H1 (cell line): ENCODE data around the gene KDM6B. TPM values are rescaled to one million over a fixed set of nuclear protein-coding genes. Genes with fewer than 3 reads are reported as not detected.

Source experiments
- CTCF ChIA-PET: fragments of 300-600 bp; sonication (Branson Sonifier 250); formaldehyde crosslinking; loops from one replicate; lab custom pipeline; 2021; ENCODE audit not compliant: partially characterized antibody; lab: Charles Lee
- POLR2A ChIA-PET: fragments of 300-600 bp; sonication (Branson Sonifier 250); formaldehyde crosslinking; loops from one replicate; lab custom pipeline; 2021; ENCODE audit warnings: inconsistent platforms; ENCODE audit not compliant: partially characterized antibody; lab: Charles Lee
- DNase-seq, 2 experiments: peaks; one replicate each; pipeline versions ENCODE4 v3.0.0 to v3.0.0-alpha.2; 2010 to 2022; ENCODE audit warnings: low spot score in 2 of 2, low read depth in 1 of 2, mixed read lengths in 1 of 2
- FAIRE-seq: peaks from 2 replicates; lab custom pipeline; 2011; peaks lifted over from hg19 to GRCh38; lab: Jason Lieb, UNC
- H2AFZ ChIP-seq: 2 replicates; pipeline ENCODE4 v1.8.1; 2012; ENCODE audit warnings: low read length, inconsistent platforms
- H2AK5ac ChIP-seq: 2 replicates; pipeline ENCODE4 v1.6.1; 2013; ENCODE audit warnings: low read depth, low read length
- H2BK120ac ChIP-seq: replicated peaks from 2 replicates; pipeline ENCODE3; 2013; ENCODE audit warnings: low read depth, low read length, inconsistent platforms
- H2BK12ac ChIP-seq: 2 replicates; pipeline ENCODE4 v1.6.1; 2013; ENCODE audit warnings: low read depth, low read length
- H2BK15ac ChIP-seq: 2 replicates; pipeline ENCODE4 v1.6.1; 2013; ENCODE audit warnings: low read length
- H2BK20ac ChIP-seq: 2 replicates; pipeline ENCODE4 v1.6.1; 2013; ENCODE audit warnings: low read length
- H2BK5ac ChIP-seq: 2 replicates; pipeline ENCODE4 v1.6.1; 2013; ENCODE audit warnings: low read depth, low read length
- H3K14ac ChIP-seq: 2 replicates; pipeline ENCODE4 v1.6.1; 2013; ENCODE audit warnings: inconsistent platforms; ENCODE audit not compliant: insufficient read length
- H3K18ac ChIP-seq: 2 replicates; pipeline ENCODE4 v1.6.1; 2013; ENCODE audit warnings: low read length; ENCODE audit errors: extremely low read depth
- H3K23ac ChIP-seq: 2 replicates; pipeline ENCODE4 v1.6.1; 2013; ENCODE audit warnings: inconsistent platforms; ENCODE audit not compliant: insufficient read length
- H3K23me2 ChIP-seq: 2 replicates; pipeline ENCODE4 v1.6.1; 2013; ENCODE audit warnings: low read depth, low read length
- H3K27ac ChIP-seq: 2 replicates; pipeline ENCODE4 v1.6.1; 2011; ENCODE audit warnings: low read depth, low read length, inconsistent platforms
- H3K27me3 ChIP-seq, 4 experiments: replicated peaks in 1 of 4; 1 replicate in 1 of 4; 2 replicates in 3 of 4; pipeline versions ENCODE4 v1.6.1 to v1.8.1; 2011 to 2013; ENCODE audit warnings: low read length in 3 of 4, mild to moderate bottlenecking in 3 of 4, inconsistent platforms in 2 of 4, mixed read lengths in 2 of 4, moderate library complexity in 1 of 4; ENCODE audit not compliant: control insufficient read depth in 3 of 4, insufficient read depth in 3 of 4; ENCODE audit errors: extremely low read depth in 1 of 4
- H3K36me3 ChIP-seq, 4 experiments: 2 replicates each; pipeline versions ENCODE4 v1.6.1 to v1.8.1; 2011 to 2013; ENCODE audit warnings: mild to moderate bottlenecking in 4 of 4, low read length in 3 of 4, moderate library complexity in 2 of 4, control low read depth in 1 of 4, inconsistent platforms in 1 of 4; ENCODE audit not compliant: insufficient read depth in 4 of 4, control insufficient read depth in 2 of 4
- H3K4ac ChIP-seq: replicated peaks from 2 replicates; pipeline ENCODE3; 2013; ENCODE audit warnings: low read length, low read depth, mixed read lengths, inconsistent platforms; ENCODE audit not compliant: insufficient read length
- H3K4me1 ChIP-seq, 4 experiments: replicated peaks in 1 of 4; 1 replicate in 1 of 4; 2 replicates in 3 of 4; pipeline versions ENCODE4 v1.6.1 to v1.8.1; 2011 to 2013; ENCODE audit warnings: low read length in 3 of 4, inconsistent platforms in 2 of 4, mixed read lengths in 1 of 4; ENCODE audit not compliant: insufficient read depth in 4 of 4, control insufficient read depth in 3 of 4
- H3K4me2 ChIP-seq, 2 experiments: 2 replicates each; pipeline versions ENCODE4 v1.6.1 to v1.8.1; 2011 to 2013; ENCODE audit warnings: low read depth in 2 of 2, low read length in 2 of 2, control low read depth in 1 of 2, inconsistent platforms in 1 of 2, mild to moderate bottlenecking in 1 of 2; ENCODE audit not compliant: insufficient read depth in 1 of 2
- H3K4me3 ChIP-seq, 4 experiments: fragments of 200-600, 300-600 bp in 1 of 4; sonication (generic), shearing (Covaris generic), sonication (Bioruptor Twin) in 1 of 4; 2 replicates each; pipeline versions ENCODE4 v1.5.1 to v1.8.1; 2011 to 2016; ENCODE audit warnings: low read length in 4 of 4, low read depth in 3 of 4, control low read depth in 2 of 4, inconsistent platforms in 2 of 4, mild to moderate bottlenecking in 2 of 4, mixed read lengths in 1 of 4, moderate library complexity in 1 of 4; ENCODE audit not compliant: insufficient read depth in 2 of 4; ENCODE audit errors: extremely low read depth in 1 of 4
- H3K56ac ChIP-seq: replicated peaks from 2 replicates; pipeline ENCODE3; 2013; ENCODE audit warnings: low read depth, mild to moderate bottlenecking, mixed read lengths, low read length, inconsistent platforms; ENCODE audit not compliant: insufficient read length
- H3K79me1 ChIP-seq: 2 replicates; pipeline ENCODE4 v1.6.1; 2013; ENCODE audit warnings: low read depth, low read length, control low read depth
- H3K79me2 ChIP-seq, 2 experiments: 2 replicates each; pipeline versions ENCODE4 v1.6.1 to v1.8.1; 2012 to 2013; ENCODE audit warnings: low read length in 2 of 2, mild to moderate bottlenecking in 2 of 2, inconsistent platforms in 1 of 2; ENCODE audit not compliant: insufficient read depth in 2 of 2, control insufficient read depth in 1 of 2
- H3K9ac ChIP-seq, 4 experiments: replicated peaks in 1 of 4; 1 replicate in 1 of 4; 2 replicates in 3 of 4; pipeline versions ENCODE4 v1.6.1 to v1.8.1; 2011 to 2013; ENCODE audit warnings: low read depth in 3 of 4, low read length in 3 of 4, control low read depth in 2 of 4, mild to moderate bottlenecking in 2 of 4, moderate library complexity in 2 of 4, inconsistent platforms in 1 of 4; ENCODE audit errors: extremely low read depth in 1 of 4
- H3K9me3 ChIP-seq, 2 experiments: 2 replicates each; pipeline versions ENCODE4 v1.6.1 to v1.8.1; 2012 to 2013; ENCODE audit warnings: mild to moderate bottlenecking in 2 of 2, moderate library complexity in 2 of 2, control low read depth in 1 of 2, inconsistent platforms in 1 of 2, low read depth in 1 of 2, low read length in 1 of 2, mixed read lengths in 1 of 2; ENCODE audit not compliant: insufficient read depth in 2 of 2
- H4K20me1 ChIP-seq, 2 experiments: replicated peaks in 1 of 2; 2 replicates each; pipeline versions ENCODE3 to v1.8.1; 2011 to 2013; ENCODE audit warnings: inconsistent platforms in 2 of 2, low read length in 2 of 2, mild to moderate bottlenecking in 1 of 2; ENCODE audit not compliant: insufficient read depth in 2 of 2, control insufficient read depth in 1 of 2
- H4K5ac ChIP-seq: 2 replicates; pipeline ENCODE4 v1.6.1; 2013; ENCODE audit warnings: low read length, low read depth, mixed read lengths, inconsistent platforms; ENCODE audit not compliant: insufficient read length
- H4K8ac ChIP-seq: 2 replicates; pipeline ENCODE4 v1.8.0; 2013; ENCODE audit warnings: mild to moderate bottlenecking, moderate library complexity, low read length, inconsistent platforms; ENCODE audit not compliant: insufficient read depth; ENCODE audit errors: extremely low read depth
- H4K91ac ChIP-seq: replicated peaks from 2 replicates; pipeline ENCODE3; 2013; ENCODE audit warnings: low read length, mixed read lengths, inconsistent platforms; ENCODE audit not compliant: insufficient read length
- KDM1A ChIP-seq: fragments of 200-600, 300-600 bp; sonication (generic); IDR thresholded peaks from 2 replicates; pipeline ENCODE4 v1.7.1; 2016; ENCODE audit warnings: mild to moderate bottlenecking, low read length, borderline replicate concordance
- KDM5A ChIP-seq: fragments of 200-600 bp; IDR thresholded peaks from 2 replicates; pipeline ENCODE4 v1.7.1; 2012; ENCODE audit warnings: mild to moderate bottlenecking, low read length, inconsistent platforms, mixed read lengths
- NANOG ChIP-seq: IDR thresholded peaks from 2 replicates; pipeline ENCODE4 v1.6.1; 2011; ENCODE audit warnings: low read length, low read depth, mild to moderate bottlenecking, inconsistent platforms; ENCODE audit not compliant: insufficient read depth, poor library complexity, severe bottlenecking
- RAD21 ChIP-seq, 2 experiments: IDR thresholded peaks in 1 of 2; conservative IDR thresholded peaks in 1 of 2; 2 replicates each; pipeline ENCODE4 v1.6.1; 2011; ENCODE audit warnings: low read depth in 2 of 2, low read length in 2 of 2, improper control_type of control experiment in 1 of 2, inconsistent platforms in 1 of 2, mild to moderate bottlenecking in 1 of 2, moderate library complexity in 1 of 2
- YY1 ChIP-seq: IDR thresholded peaks from 2 replicates; pipeline ENCODE4 v1.6.1; 2011; ENCODE audit warnings: low read depth, mild to moderate bottlenecking, low read length
- WGBS, 2 experiments: shearing (Covaris generic) in 1 of 2; methylation state at CpG; one replicate each; pipeline versions ENCODE4 v1.1.6 to v1.1.7; 2013 to 2015; ENCODE audit warnings: low lambda C conversion rate in 2 of 2, mixed read lengths in 2 of 2, inconsistent platforms in 1 of 2, low coverage in 1 of 2, missing lambda C conversion rate in 1 of 2; ENCODE audit not compliant: insufficient replicate concordance in 2 of 2, insufficient coverage in 1 of 2, insufficient read length in 1 of 2; ENCODE audit errors: extremely low coverage in 1 of 2, missing lambda C conversion rate in 1 of 2; 5-methylcytosine and 5-hydroxymethylcytosine counted together
- polyA plus RNA-seq, 7 experiments: library from polyadenylated mRNA; depleted of rRNA in 3 of 7; stranded (reverse) in 5 of 7; unstranded in 2 of 7; fragments of >200 nt in 5 of 7; fragments of 200-250 nt in 2 of 7; gene quantifications; 1 replicate in 5 of 7; 2 replicates in 1 of 7; 4 replicates in 1 of 7; pipeline versions ENCODE4 v1.2.1 to v1.2.3, GENCODE V29; 2011 to 2013; ENCODE audit warnings: missing spikeins in 2 of 7, mixed read lengths in 2 of 7
- total RNA-seq: library from RNA; stranded (reverse); fragmentation: NEBNext Ultra II Directional; extraction: Animal tissue kit (Norgen Biotek cat#: 25700); gene quantifications from 2 replicates; pipeline ENCODE4 v1.2.1, GENCODE V29; 2021
- TF ChIP-seq, protein P1 (sequence below): IDR thresholded peaks from 2 replicates; pipeline ENCODE4 v1.6.1; 2012; ENCODE audit warnings: inconsistent platforms
- TF ChIP-seq, protein P2 (sequence below): IDR thresholded peaks from 2 replicates; pipeline ENCODE4 v1.6.1; 2012; ENCODE audit warnings: low read length, inconsistent platforms

KDM6B gene
- total and polyA plus RNA-seq, 2 of the 8 experiments (the other 6 are each of a cell fraction or from before 2014, with no cell fraction given): 0.48 to 3.7 TPM

DNA sequence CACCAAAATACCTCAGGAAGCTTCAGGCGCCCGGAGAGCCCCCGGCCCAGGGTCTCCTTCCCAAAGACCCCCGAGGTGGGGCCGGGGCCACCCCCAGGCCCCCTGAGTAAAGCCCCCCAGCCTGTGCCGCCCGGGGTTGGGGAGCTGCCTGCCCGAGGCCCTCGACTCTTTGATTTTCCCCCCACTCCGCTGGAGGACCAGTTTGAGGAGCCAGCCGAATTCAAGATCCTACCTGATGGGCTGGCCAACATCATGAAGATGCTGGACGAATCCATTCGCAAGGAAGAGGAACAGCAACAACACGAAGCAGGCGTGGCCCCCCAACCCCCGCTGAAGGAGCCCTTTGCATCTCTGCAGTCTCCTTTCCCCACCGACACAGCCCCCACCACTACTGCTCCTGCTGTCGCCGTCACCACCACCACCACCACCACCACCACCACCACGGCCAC lies 14.1 kb downstream of the KDM6B start:
- H3K14ac ChIP-seq: no peak overlapping the region
- POLR2A ChIA-PET: interaction anchor here (0.7 to 1.4 kb wide), 2 partner anchors 9 to 11 kb away, joined by 4 to 6 read pairs; partner anchors contain the start of genes CYB5D1 and NAA38
- H4K91ac ChIP-seq: no peak overlapping the region
- no peak overlapping the region for H2AK5ac ChIP-seq
- no peak overlapping the region for H4K5ac ChIP-seq
- H3K4me2 ChIP-seq: no peak overlapping the region
- no peaks in the 10 kb centered on the region for H3K79me2 ChIP-seq
- no peak for FAIRE-seq
- no peak overlapping the region for H2AFZ ChIP-seq
- no peak overlapping the region for H3K18ac ChIP-seq
- no peak overlapping the region for H3K9ac ChIP-seq
- H2BK5ac ChIP-seq: no peak overlapping the region
- no peak overlapping the region for H3K4me3 ChIP-seq
- H3K56ac ChIP-seq: no peak overlapping the region
- H3K9me3 ChIP-seq: no peaks in the 10 kb centered on the region
- H4K8ac ChIP-seq: no peak overlapping the region
- peaks cover 0 to 4% (median 0%) of the 10 kb centered on the region in 4 experiments; a peak in 3 of 8 replicates for H3K36me3 ChIP-seq
- CTCF ChIA-PET: interaction anchor here (0.6 to 4.9 kb wide), 2 partner anchors 13 to 151 kb away, joined by 3 to 44 read pairs; partner anchors contain the start of gene KDM6B
- H3K27me3 ChIP-seq: peaks cover 13 to 25% (median 24%) of the 10 kb centered on the region in 4 experiments
- H2BK20ac ChIP-seq: no peak overlapping the region
- H3K4ac ChIP-seq: no peak overlapping the region
- H2BK120ac ChIP-seq: no peak overlapping the region
- 94% methylated on average over 7 of the region's 20 CpGs; no CpG with 5 or more reads in 1 of the 2 experiments for WGBS, 2 experiments
- no peak for DNase-seq
- H3K4me1 ChIP-seq: peaks cover 0 to 28% (median 17%) of the 10 kb centered on the region in 4 experiments; a peak in 6 of 7 replicates
- H2BK15ac ChIP-seq: no peak overlapping the region
- H4K20me1 ChIP-seq: peaks cover 7 to 24% of the 10 kb centered on the region in 2 experiments
- H2BK12ac ChIP-seq: no peak overlapping the region
- H3K79me1 ChIP-seq: no peaks in the 10 kb centered on the region
- TF ChIP-seq YY1: no peak
- TF ChIP-seq, protein P1, sequence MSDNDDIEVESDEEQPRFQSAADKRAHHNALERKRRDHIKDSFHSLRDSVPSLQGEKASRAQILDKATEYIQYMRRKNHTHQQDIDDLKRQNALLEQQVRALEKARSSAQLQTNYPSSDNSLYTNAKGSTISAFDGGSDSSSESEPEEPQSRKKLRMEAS: no peak
- no peak for TF ChIP-seq KDM1A
- no peak for TF ChIP-seq NANOG
- no peak for TF ChIP-seq RAD21 (IDR thresholded peaks at IDR 0.05 in 1 of 2, conservative IDR thresholded peaks at IDR 0.05 in 1 of 2; ENCODE audit: low read depth in 2 of 2, low read length in 2 of 2)
- no peak for TF ChIP-seq KDM5A
- TF ChIP-seq, protein P2, sequence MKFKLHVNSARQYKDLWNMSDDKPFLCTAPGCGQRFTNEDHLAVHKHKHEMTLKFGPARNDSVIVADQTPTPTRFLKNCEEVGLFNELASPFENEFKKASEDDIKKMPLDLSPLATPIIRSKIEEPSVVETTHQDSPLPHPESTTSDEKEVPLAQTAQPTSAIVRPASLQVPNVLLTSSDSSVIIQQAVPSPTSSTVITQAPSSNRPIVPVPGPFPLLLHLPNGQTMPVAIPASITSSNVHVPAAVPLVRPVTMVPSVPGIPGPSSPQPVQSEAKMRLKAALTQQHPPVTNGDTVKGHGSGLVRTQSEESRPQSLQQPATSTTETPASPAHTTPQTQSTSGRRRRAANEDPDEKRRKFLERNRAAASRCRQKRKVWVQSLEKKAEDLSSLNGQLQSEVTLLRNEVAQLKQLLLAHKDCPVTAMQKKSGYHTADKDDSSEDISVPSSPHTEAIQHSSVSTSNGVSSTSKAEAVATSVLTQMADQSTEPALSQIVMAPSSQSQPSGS: no peak
- no peak overlapping the region for H3K27ac ChIP-seq
- peaks cover 24% of the 10 kb centered on the region for H3K23me2 ChIP-seq
- H3K23ac ChIP-seq: no peak overlapping the region
